IMR-90 (cell line): ENCODE measurements around the gene RAB15. TPM values are rescaled to one million over a fixed set of nuclear protein-coding genes. Genes with fewer than 3 reads are reported as not detected.

Source experiments
- ATAC-seq: fragments of 200-7000 bp; cut with Tn5 transposase; 2 replicates; pipeline ENCODE4 v1.9.1; 2020; ENCODE audit warnings: low read depth, mild to moderate bottlenecking, moderate library complexity
- BruUV-seq: library from RNA; stranded (reverse); fragments of 400-500 nt; replicated peaks from 2 replicates; lab custom pipeline; 2021; lab: Mats Ljungman, UMichigan
- CTCF ChIA-PET: fragments of 300-600 bp; formaldehyde crosslinking; extraction: SDS; loops from one replicate; lab custom pipeline; 2021; ENCODE audit warnings: antibody characterized with exemption; lab: Yijun Ruan, JAX
- POLR2A ChIA-PET: fragments of 300-600 bp; sonication (Branson Sonifier 250); formaldehyde crosslinking; loops from one replicate; lab custom pipeline; 2022; ENCODE audit warnings: antibody characterized with exemption; ENCODE audit not compliant: unreplicated experiment; lab: Charles Lee
- DNase-seq: peaks from one replicate; pipeline ENCODE4 v3.0.0; 2013
- H2AFZ ChIP-seq: replicated peaks from 2 replicates; pipeline ENCODE3; 2013; ENCODE audit warnings: low read length, mild to moderate bottlenecking; ENCODE audit not compliant: poor library complexity
- H2AK5ac ChIP-seq: 2 replicates; pipeline ENCODE4 v1.6.1; 2013; ENCODE audit warnings: low read depth, low read length, inconsistent platforms
- H2AK9ac ChIP-seq: replicated peaks from 2 replicates; pipeline ENCODE3; 2013; ENCODE audit warnings: mild to moderate bottlenecking, low read depth, low read length, moderate library complexity; ENCODE audit not compliant: poor library complexity
- H2BK120ac ChIP-seq: 2 replicates; pipeline ENCODE4 v1.6.1; 2013; ENCODE audit warnings: low read depth, low read length, inconsistent platforms
- H2BK15ac ChIP-seq: 3 replicates; pipeline ENCODE4 v1.6.1; 2013; ENCODE audit warnings: low read depth, low read length, inconsistent platforms
- H2BK20ac ChIP-seq: 2 replicates; pipeline ENCODE4 v1.6.1; 2013; ENCODE audit warnings: low read depth, mild to moderate bottlenecking, inconsistent platforms, low read length, moderate library complexity
- H2BK5ac ChIP-seq: 2 replicates; pipeline ENCODE4 v1.6.1; 2013; ENCODE audit warnings: mild to moderate bottlenecking, low read depth, low read length, inconsistent platforms; ENCODE audit not compliant: poor library complexity, severe bottlenecking
- H3K14ac ChIP-seq: replicated peaks from 2 replicates; pipeline ENCODE4 v1.6.1; 2013; ENCODE audit warnings: low read depth, low read length, inconsistent platforms
- H3K18ac ChIP-seq: 2 replicates; pipeline ENCODE4 v1.6.1; 2013; ENCODE audit warnings: low read depth, low read length, control low read depth
- H3K23ac ChIP-seq: 2 replicates; pipeline ENCODE4 v1.6.1; 2013; ENCODE audit warnings: low read depth, low read length, inconsistent platforms
- H3K27ac ChIP-seq: 2 replicates; pipeline ENCODE4 v1.5.1; 2013; ENCODE audit warnings: mild to moderate bottlenecking, control low read depth, low read length; ENCODE audit not compliant: insufficient read depth
- H3K27me3 ChIP-seq: 2 replicates; pipeline ENCODE4 v1.6.1; 2013; ENCODE audit warnings: low read length; ENCODE audit not compliant: control insufficient read depth, insufficient read depth
- H3K36me3 ChIP-seq: 2 replicates; pipeline ENCODE4 v1.6.1; 2013; ENCODE audit warnings: low read length, mixed read lengths; ENCODE audit not compliant: control insufficient read depth, insufficient read depth
- H3K4ac ChIP-seq: 2 replicates; pipeline ENCODE4 v1.6.1; 2013; ENCODE audit warnings: low read depth, low read length, inconsistent platforms
- H3K4me1 ChIP-seq: 2 replicates; pipeline ENCODE4 v1.6.1; 2013; ENCODE audit warnings: low read length, mixed read lengths; ENCODE audit not compliant: control insufficient read depth, insufficient read depth
- H3K4me2 ChIP-seq: 2 replicates; pipeline ENCODE4 v1.6.1; 2013; ENCODE audit warnings: low read depth, mild to moderate bottlenecking, control low read depth, low read length, moderate library complexity
- H3K4me3 ChIP-seq: 2 replicates; pipeline ENCODE4 v1.5.1; 2013; ENCODE audit warnings: low read depth, mild to moderate bottlenecking, control low read depth, low read length, moderate library complexity; ENCODE audit not compliant: insufficient read depth
- H3K56ac ChIP-seq: 2 replicates; pipeline ENCODE4 v1.6.1; 2013; ENCODE audit warnings: low read length, inconsistent platforms; ENCODE audit not compliant: insufficient read depth; ENCODE audit errors: extremely low read depth
- H3K79me1 ChIP-seq, 2 experiments: 2 replicates each; pipeline ENCODE4 v1.6.1; 2013; ENCODE audit warnings: low read length in 2 of 2, inconsistent platforms in 1 of 2, low read depth in 1 of 2
- H3K9ac ChIP-seq: 2 replicates; pipeline ENCODE4 v1.6.1; 2013; ENCODE audit warnings: low read depth, low read length, control low read depth
- H3K9me1 ChIP-seq: 2 replicates; pipeline ENCODE4 v1.6.1; 2013; ENCODE audit warnings: low read length, inconsistent platforms; ENCODE audit not compliant: insufficient read depth
- H3K9me3 ChIP-seq: 2 replicates; pipeline ENCODE4 v1.6.1; 2013; ENCODE audit warnings: low read length; ENCODE audit not compliant: control insufficient read depth, insufficient read depth
- H4K20me1 ChIP-seq: 2 replicates; pipeline ENCODE4 v1.6.1; 2013; ENCODE audit warnings: low read length, inconsistent platforms; ENCODE audit not compliant: insufficient read depth
- H4K5ac ChIP-seq: 2 replicates; pipeline ENCODE4 v1.6.1; 2013; ENCODE audit warnings: mild to moderate bottlenecking, low read depth, low read length, control low read depth
- H4K8ac ChIP-seq, 2 experiments: 2 replicates each; pipeline ENCODE4 v1.6.1; 2013; ENCODE audit warnings: low read depth in 2 of 2, low read length in 2 of 2, control low read depth in 1 of 2, inconsistent platforms in 1 of 2
- H4K91ac ChIP-seq: 2 replicates; pipeline ENCODE4 v1.6.1; 2013; ENCODE audit warnings: low read depth, low read length, inconsistent platforms; ENCODE audit not compliant: insufficient read depth
- BHLHE40 ChIP-seq: fragments of 150-350 bp; IDR thresholded peaks from 2 replicates; pipeline ENCODE4 v1.6.1; 2016; ENCODE audit warnings: mild to moderate bottlenecking, low read depth, low read length
- CHD1 ChIP-seq: IDR thresholded peaks from 2 replicates; pipeline ENCODE4 v1.6.1; 2012; ENCODE audit warnings: low read depth, low read length, improper control_type of control experiment
- FOS ChIP-seq: fragments of 150-350 bp; IDR thresholded peaks from 2 replicates; pipeline ENCODE4 v1.6.1; 2016; ENCODE audit warnings: low read depth, low read length
- MAZ ChIP-seq: IDR thresholded peaks from 2 replicates; pipeline ENCODE4 v1.6.1; 2012; ENCODE audit warnings: low read depth, mild to moderate bottlenecking, low read length, improper control_type of control experiment, moderate library complexity, borderline replicate concordance
- MXI1 ChIP-seq: IDR thresholded peaks from 2 replicates; pipeline ENCODE4 v1.6.1; 2012; ENCODE audit warnings: low read depth, mild to moderate bottlenecking, low read length, moderate library complexity, borderline replicate concordance
- NFE2L2 ChIP-seq: fragments of 150-350 bp; IDR thresholded peaks from 2 replicates; pipeline ENCODE4 v1.6.1; 2016; ENCODE audit warnings: low read depth, mild to moderate bottlenecking, low read length
- POLR2A ChIP-seq: IDR thresholded peaks from 2 replicates; pipeline ENCODE4 v1.6.1; 2012; ENCODE audit warnings: mild to moderate bottlenecking, low read depth, low read length
- RAD21 ChIP-seq: IDR thresholded peaks from 2 replicates; pipeline ENCODE4 v1.6.1; 2012; ENCODE audit warnings: low read length, improper control_type of control experiment
- RFX5 ChIP-seq: IDR thresholded peaks from 2 replicates; pipeline ENCODE4 v1.8.0; 2012; ENCODE audit warnings: low read depth, mild to moderate bottlenecking, low read length, moderate library complexity
- USF2 ChIP-seq: fragments of 150-350 bp; IDR thresholded peaks from 2 replicates; pipeline ENCODE4 v1.6.1; 2017; ENCODE audit warnings: mild to moderate bottlenecking, antibody characterized with exemption, low read length, low read depth
- WGBS, 2 experiments: methylation state at CpG; one replicate each; pipeline versions ENCODE4 v1.1.5 to v1.1.7; 2013; ENCODE audit warnings: missing lambda C conversion rate in 2 of 2; ENCODE audit not compliant: insufficient read length in 1 of 2; ENCODE audit errors: extremely low coverage in 2 of 2; 5-methylcytosine and 5-hydroxymethylcytosine counted together
- dilution Hi-C: fragments of 300-500 bp; cut with HindIII; formaldehyde crosslinking; loops from one replicate; pipeline ENCODE4 v1.14.3; 2018; ENCODE audit warnings: low sequenced_read_pairs; ENCODE audit not compliant: unreplicated experiment
- in situ Hi-C: fragments of 300-500 bp; cut with MboI; formaldehyde crosslinking; loops from 3 replicates; pipeline ENCODE4 v1.14.3; 2019; ENCODE audit warnings: low sequenced_read_pairs, inconsistent platforms, mixed read lengths
- intact Hi-C: fragments of 100-400 bp; cut with micrococcal nuclease; formaldehyde crosslinking; loops from 2 replicates; pipeline ENCODE4 v1.10.0; 2022
- polyA plus RNA-seq, 3 experiments: library from polyadenylated mRNA; depleted of rRNA; stranded (reverse); fragments of >200 nt; gene quantifications; 2 replicates each; pipeline ENCODE4 v1.2.3, GENCODE V29; 2012; ENCODE audit warnings: low replicate concordance in 1 of 3
- total RNA-seq: library from RNA; depleted of rRNA; stranded (reverse); fragments of >200 nt; gene quantifications from 2 replicates; pipeline ENCODE4 v1.2.3, GENCODE V29; 2012
- TF ChIP-seq, protein P1 (sequence below): conservative IDR thresholded peaks from 2 replicates; pipeline ENCODE4 v1.5.1; 2012; ENCODE audit warnings: mild to moderate bottlenecking, low read depth, low read length, improper control_type of control experiment
- TF ChIP-seq, protein P2 (sequence below): fragments of 150-350 bp; IDR thresholded peaks from 2 replicates; pipeline ENCODE4 v1.6.1; 2016; ENCODE audit warnings: low read depth, mild to moderate bottlenecking, low read length, moderate library complexity, borderline replicate concordance

RAB15 gene
- total and polyA plus RNA-seq, 2 of the 4 experiments (the other 2 are of a cell fraction), result 3.4 to 7.8 TPM

DNA sequence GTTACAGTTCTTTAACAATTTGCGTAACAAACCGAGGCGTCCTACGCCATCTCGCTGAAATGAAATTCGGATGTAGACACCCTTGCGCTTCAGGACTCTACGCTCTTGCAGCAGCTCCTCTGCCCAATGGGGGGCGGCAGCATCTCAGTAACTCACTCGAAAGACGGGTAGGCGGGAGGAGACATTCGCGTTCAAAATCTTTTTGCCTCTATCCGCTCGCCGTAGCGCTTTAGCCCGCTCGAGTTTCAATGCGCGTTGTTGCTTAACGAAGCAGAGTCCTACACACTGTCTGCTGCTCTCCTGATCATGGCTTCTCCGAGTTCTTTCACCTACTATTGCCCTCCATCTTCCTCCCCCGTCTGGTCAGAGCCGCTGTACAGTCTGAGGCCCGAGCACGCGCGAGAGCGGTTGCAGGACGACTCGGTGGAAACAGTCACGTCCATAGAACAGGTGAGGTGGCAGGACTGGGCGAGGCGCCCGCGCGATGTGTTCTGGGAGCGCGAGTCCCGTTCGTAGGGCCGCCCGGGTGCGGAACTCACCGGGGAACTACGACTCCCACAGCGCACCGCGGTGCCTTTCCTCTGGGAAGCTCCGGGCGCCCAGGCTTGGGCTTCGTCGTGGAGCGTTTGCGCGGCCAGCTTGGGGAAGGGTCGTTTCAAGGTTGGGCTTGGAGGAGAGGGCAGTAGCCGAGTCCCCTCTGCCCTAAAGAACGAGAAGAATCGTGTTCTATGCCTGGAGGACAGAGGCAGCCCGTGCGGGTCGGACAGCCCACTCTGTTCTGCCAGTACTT is 14.7 kb upstream of the RAB15 start, which contains the start of gene FNTB:
FNTB (plus strand) TSS at position 248 of the 790 bp plus-strand sequence; CDS start at position 307, 59 bp downstream.
- peak within 1 kb of the TSS; percentile 76 for H2BK5ac ChIP-seq
- H4K5ac ChIP-seq, result peak within 1 kb of the TSS; percentile 88
- H3K18ac ChIP-seq, result peak within 1 kb of the TSS; percentile 60; the same call in 1 of the 2 replicates
- no peaks in the 10 kb centered on the region for H3K9me1 ChIP-seq
- WGBS, 2 experiments, result 1% methylated on average over 33 of the region's 65 CpGs; no CpG with 5 or more reads in 1 of the 2 experiments
- peak within 1 kb of the TSS; percentile 81 for H3K9ac ChIP-seq
- H3K56ac ChIP-seq, result peak within 1 kb of the TSS; percentile 77
- ChIA-PET CTCF (interaction anchor here (0.6 to 3.4 kb wide), 11 partner anchors 12 to 838 kb away, joined by 3 to 34 read pairs (median 4); no protein-coding TSS in a partner anchor), POLR2A (interaction anchor here (0.5 kb wide), 1 partner anchor 81 kb away, joined by 3 read pairs; no protein-coding TSS in a partner anchor)
- H4K8ac ChIP-seq, result peak within 1 kb of the TSS; percentile 96 to 97
- H3K36me3 ChIP-seq, result no peaks in the 10 kb centered on the region
- no peaks in the 10 kb centered on the region for H4K20me1 ChIP-seq
- H3K4me1 ChIP-seq, result 0 out of 2 replicates have a peak, but pooled peaks cover 1% of the 10 kb centered on the region
- H4K91ac ChIP-seq, result peak within 1 kb of the TSS; percentile 94
- no peaks in the 10 kb centered on the region for H3K9me3 ChIP-seq
- H3K4me3 ChIP-seq, result peak within 1 kb of the TSS; percentile 58
- intact Hi-C loops (loop anchor here (1.0 to 5.0 kb wide), 3 partner anchors 33 to 425 kb away; partner anchors contain the start of gene FUT8), in situ Hi-C loops (no loop called here), dilution Hi-C loops (no loop called here)
- peak within 1 kb of the TSS; percentile 51 for H2AK5ac ChIP-seq
- H2AFZ ChIP-seq, result peak within 1 kb of the TSS; percentile 90
- H3K79me1 ChIP-seq, result peaks cover 20 to 28% of the 10 kb centered on the region in 2 experiments
- DNase-seq (peak; percentile 97), ATAC-seq (peak; percentile 96)
- peak within 1 kb of the TSS; percentile 81 for H2AK9ac ChIP-seq
- BruUV-seq, result no TSS peak
- H3K23ac ChIP-seq, result peak within 1 kb of the TSS; percentile 74
- H3K27me3 ChIP-seq, result peaks cover 2% of the 10 kb centered on the region; the same call in 1 of the 2 replicates
- H3K4me2 ChIP-seq, result peak within 1 kb of the TSS; percentile 91
- peak within 1 kb of the TSS; percentile 23; the same call in 1 of the 3 replicates for H2BK15ac ChIP-seq
- no peak within 1 kb of the TSS for H2BK20ac ChIP-seq
- peak within 1 kb of the TSS; percentile 62 for H2BK120ac ChIP-seq
- peak within 1 kb of the TSS; percentile 77 for H3K27ac ChIP-seq
- peak within 1 kb of the TSS; percentile 76 for H3K14ac ChIP-seq
- H3K4ac ChIP-seq, result peak within 1 kb of the TSS; percentile 88
- 0 out of 2 replicates have a peak, but pooled peaks have one; percentile 26 for TF ChIP-seq RFX5
- TF ChIP-seq, protein P1, sequence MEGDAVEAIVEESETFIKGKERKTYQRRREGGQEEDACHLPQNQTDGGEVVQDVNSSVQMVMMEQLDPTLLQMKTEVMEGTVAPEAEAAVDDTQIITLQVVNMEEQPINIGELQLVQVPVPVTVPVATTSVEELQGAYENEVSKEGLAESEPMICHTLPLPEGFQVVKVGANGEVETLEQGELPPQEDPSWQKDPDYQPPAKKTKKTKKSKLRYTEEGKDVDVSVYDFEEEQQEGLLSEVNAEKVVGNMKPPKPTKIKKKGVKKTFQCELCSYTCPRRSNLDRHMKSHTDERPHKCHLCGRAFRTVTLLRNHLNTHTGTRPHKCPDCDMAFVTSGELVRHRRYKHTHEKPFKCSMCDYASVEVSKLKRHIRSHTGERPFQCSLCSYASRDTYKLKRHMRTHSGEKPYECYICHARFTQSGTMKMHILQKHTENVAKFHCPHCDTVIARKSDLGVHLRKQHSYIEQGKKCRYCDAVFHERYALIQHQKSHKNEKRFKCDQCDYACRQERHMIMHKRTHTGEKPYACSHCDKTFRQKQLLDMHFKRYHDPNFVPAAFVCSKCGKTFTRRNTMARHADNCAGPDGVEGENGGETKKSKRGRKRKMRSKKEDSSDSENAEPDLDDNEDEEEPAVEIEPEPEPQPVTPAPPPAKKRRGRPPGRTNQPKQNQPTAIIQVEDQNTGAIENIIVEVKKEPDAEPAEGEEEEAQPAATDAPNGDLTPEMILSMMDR, result peak; percentile 98
- TF ChIP-seq NFE2L2, result no peak
- peak; percentile 70; the same call in 1 of the 2 replicates for TF ChIP-seq MXI1
- no peak for TF ChIP-seq CHD1
- TF ChIP-seq USF2, result no peak; the same call in 1 of the 2 replicates
- TF ChIP-seq MAZ, result peak; percentile 71; the same call in 1 of the 2 replicates
- TF ChIP-seq BHLHE40, result no peak; the same call in 1 of the 2 replicates
- peak; percentile 21; the same call in 1 of the 2 replicates for TF ChIP-seq POLR2A
- TF ChIP-seq, protein P2, sequence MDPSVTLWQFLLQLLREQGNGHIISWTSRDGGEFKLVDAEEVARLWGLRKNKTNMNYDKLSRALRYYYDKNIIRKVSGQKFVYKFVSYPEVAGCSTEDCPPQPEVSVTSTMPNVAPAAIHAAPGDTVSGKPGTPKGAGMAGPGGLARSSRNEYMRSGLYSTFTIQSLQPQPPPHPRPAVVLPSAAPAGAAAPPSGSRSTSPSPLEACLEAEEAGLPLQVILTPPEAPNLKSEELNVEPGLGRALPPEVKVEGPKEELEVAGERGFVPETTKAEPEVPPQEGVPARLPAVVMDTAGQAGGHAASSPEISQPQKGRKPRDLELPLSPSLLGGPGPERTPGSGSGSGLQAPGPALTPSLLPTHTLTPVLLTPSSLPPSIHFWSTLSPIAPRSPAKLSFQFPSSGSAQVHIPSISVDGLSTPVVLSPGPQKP, result no peak
- peak; percentile 91 for TF ChIP-seq RAD21
- TF ChIP-seq FOS, result peak; percentile 4; the same call in 1 of the 2 replicates
